Uterus (tissue), 2 donors: Measurements from ENCODE around the gene HLA-DRA.

Source experiments
- CTCF ChIP-seq, 4 experiments: fragments of 200-600 bp in 2 of 4; fragments of 450-650 bp in 2 of 4; sonication (generic) in 2 of 4; IDR thresholded peaks; one replicate each; pipeline ENCODE4 v1.5.1; 2016 to 2019; ENCODE audit warnings: antibody characterized with exemption in 4 of 4, mild to moderate bottlenecking in 2 of 4, moderate library complexity in 1 of 4
- POLR2A ChIP-seq, 2 donors: fragments of 450-650 bp; IDR thresholded peaks; one replicate each; pipeline ENCODE4 v1.6.1; 2016; ENCODE audit warnings: antibody characterized with exemption in 2 of 2, mild to moderate bottlenecking in 1 of 2, moderate library complexity in 1 of 2

GRCh38 chr6:32424589-32425300 lies 14.9 kb upstream of the HLA-DRA start:
- TF ChIP-seq CTCF (IDR thresholded peaks at IDR 0.05): no peak
- TF ChIP-seq POLR2A (IDR thresholded peaks at IDR 0.05): no peak
